Endodermal cell (in vitro differentiated cells): ENCODE measurements around the gene STK26. TPM values are rescaled to one million over a fixed set of nuclear protein-coding genes. Genes with fewer than 3 reads are reported as not detected.
"Not testable (repeated sequence)": the region's sequence is repeated elsewhere in the genome, so short reads cannot be mapped to it uniquely, and the experiment has no call there.

ENCODE experiments used
- DNase-seq: peaks from one replicate; pipeline ENCODE4 v3.0.0-alpha.2; 2017
- H3K27ac ChIP-seq: 2 replicates; pipeline ENCODE4 v1.5.1; 2013; ENCODE audit warnings: mild to moderate bottlenecking, low read depth, low read length, moderate library complexity
- H3K27me3 ChIP-seq: 2 replicates; pipeline ENCODE4 v1.6.1; 2013; ENCODE audit warnings: mild to moderate bottlenecking, low read length, moderate library complexity; ENCODE audit not compliant: insufficient read depth, control insufficient read depth, poor library complexity, severe bottlenecking
- H3K36me3 ChIP-seq: 2 replicates; pipeline ENCODE4 v1.7.0; 2013; ENCODE audit warnings: mild to moderate bottlenecking, low read length, moderate library complexity; ENCODE audit not compliant: control insufficient read depth, insufficient read depth
- H3K4me1 ChIP-seq: one replicate; pipeline ENCODE4 v1.7.0; 2013; ENCODE audit warnings: low read length; ENCODE audit not compliant: control insufficient read depth, insufficient read depth
- H3K4me3 ChIP-seq: 2 replicates; pipeline ENCODE4 v1.5.1; 2013; ENCODE audit warnings: mild to moderate bottlenecking, low read length, moderate library complexity
- H3K9ac ChIP-seq: 2 replicates; pipeline ENCODE4 v1.6.1; 2013; ENCODE audit warnings: mild to moderate bottlenecking, low read length, moderate library complexity; ENCODE audit not compliant: poor library complexity, severe bottlenecking; ENCODE audit errors: extremely low read depth
- H3K9me3 ChIP-seq: 2 replicates; pipeline ENCODE4 v1.6.1; 2013; ENCODE audit warnings: mild to moderate bottlenecking, low read length, moderate library complexity; ENCODE audit not compliant: control insufficient read depth
- H3K27ac Mint-ChIP-seq: 2 replicates; pipeline ENCODE4 v1.8.0; 2020; ENCODE audit warnings: mixed read lengths
- H3K27me3 Mint-ChIP-seq: 2 replicates; pipeline ENCODE4 v1.8.0; 2021; ENCODE audit warnings: mild to moderate bottlenecking, mixed read lengths; ENCODE audit not compliant: insufficient read depth
- H3K36me3 Mint-ChIP-seq: 2 replicates; pipeline ENCODE4 v1.8.0; 2020; ENCODE audit warnings: low read depth, mixed read lengths
- H3K4me1 Mint-ChIP-seq: 2 replicates; pipeline ENCODE4 v1.8.0; 2020; ENCODE audit warnings: mixed read lengths
- H3K4me3 Mint-ChIP-seq: 2 replicates; pipeline ENCODE4 v1.8.0; 2020; ENCODE audit warnings: mild to moderate bottlenecking, moderate library complexity, mixed read lengths
- H3K9me3 Mint-ChIP-seq: 2 replicates; pipeline ENCODE4 v1.8.0; 2020; ENCODE audit warnings: mild to moderate bottlenecking, mixed read lengths
- WGBS, 2 experiments: methylation state at CpG; one replicate each; pipeline versions ENCODE4 v1.1.5 to v1.1.7; 2013; ENCODE audit warnings: missing lambda C conversion rate in 2 of 2, mixed read lengths in 1 of 2; ENCODE audit not compliant: insufficient coverage in 1 of 2, insufficient read length in 1 of 2; 5-methylcytosine and 5-hydroxymethylcytosine counted together
- total RNA-seq, 2 donors: library from RNA; stranded (reverse); fragmentation: NEBNext Ultra II Directional in 1 of 2; extraction: Animal tissue kit (Norgen Biotek cat#: 25700) in 1 of 2; gene quantifications; 2 replicates in 1 of 2; 3 replicates in 1 of 2; pipeline ENCODE4 v1.2.1, GENCODE V29; 2021
- TF ChIP-seq, protein P1 (sequence below): fragments of 200-600 bp; sonication (generic); conservative IDR thresholded peaks from 2 replicates; pipeline ENCODE4 v1.5.0; 2021; ENCODE audit warnings: antibody characterized with exemption, mild to moderate bottlenecking

STK26 gene
- total RNA-seq, 2 donors from 2014 or later, result 105 to 140 TPM

DNA sequence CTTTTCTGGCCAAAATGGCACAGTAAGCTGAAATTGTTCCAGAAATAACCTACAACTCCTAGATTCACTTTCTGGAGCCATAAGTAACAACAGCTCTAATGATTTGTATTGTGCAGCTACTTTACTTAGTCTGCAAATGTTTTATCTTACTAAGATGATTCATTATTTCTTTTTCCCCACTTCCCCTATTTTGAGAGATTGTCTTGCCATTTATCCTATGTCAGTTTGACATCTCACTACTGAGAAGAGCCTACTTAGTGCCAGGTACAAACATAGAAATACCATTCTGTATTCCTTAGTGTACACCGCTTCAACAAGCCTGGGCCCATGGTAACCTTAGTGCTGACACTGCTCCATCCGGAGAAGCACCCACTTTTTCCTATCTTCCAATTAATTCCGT lies 13.8 kb upstream of the STK26 start:
- TF ChIP-seq, protein P1, sequence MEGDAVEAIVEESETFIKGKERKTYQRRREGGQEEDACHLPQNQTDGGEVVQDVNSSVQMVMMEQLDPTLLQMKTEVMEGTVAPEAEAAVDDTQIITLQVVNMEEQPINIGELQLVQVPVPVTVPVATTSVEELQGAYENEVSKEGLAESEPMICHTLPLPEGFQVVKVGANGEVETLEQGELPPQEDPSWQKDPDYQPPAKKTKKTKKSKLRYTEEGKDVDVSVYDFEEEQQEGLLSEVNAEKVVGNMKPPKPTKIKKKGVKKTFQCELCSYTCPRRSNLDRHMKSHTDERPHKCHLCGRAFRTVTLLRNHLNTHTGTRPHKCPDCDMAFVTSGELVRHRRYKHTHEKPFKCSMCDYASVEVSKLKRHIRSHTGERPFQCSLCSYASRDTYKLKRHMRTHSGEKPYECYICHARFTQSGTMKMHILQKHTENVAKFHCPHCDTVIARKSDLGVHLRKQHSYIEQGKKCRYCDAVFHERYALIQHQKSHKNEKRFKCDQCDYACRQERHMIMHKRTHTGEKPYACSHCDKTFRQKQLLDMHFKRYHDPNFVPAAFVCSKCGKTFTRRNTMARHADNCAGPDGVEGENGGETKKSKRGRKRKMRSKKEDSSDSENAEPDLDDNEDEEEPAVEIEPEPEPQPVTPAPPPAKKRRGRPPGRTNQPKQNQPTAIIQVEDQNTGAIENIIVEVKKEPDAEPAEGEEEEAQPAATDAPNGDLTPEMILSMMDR, result no peak
- H3K9me3 ChIP-seq, result no peaks in the 10 kb centered on the region
- Mint-ChIP-seq H3K27ac (no peak overlapping the region), H3K4me3 (no peak overlapping the region), H3K9me3 (no peaks in the 10 kb centered on the region), H3K27me3 (peaks cover 4% of the 10 kb centered on the region), H3K36me3 (no peaks in the 10 kb centered on the region), H3K4me1 (no peaks in the 10 kb centered on the region)
- no peak for DNase-seq
- no peaks in the 10 kb centered on the region for H3K4me1 ChIP-seq
- H3K4me3 ChIP-seq, result no peak overlapping the region
- no peaks in the 10 kb centered on the region for H3K36me3 ChIP-seq
- 86 to 88% methylated on average over 2 to 3 of the region's 3 CpGs for WGBS, 2 experiments
- H3K9ac ChIP-seq, result no peak overlapping the region
- no peak overlapping the region for H3K27ac ChIP-seq
- no peaks in the 10 kb centered on the region for H3K27me3 ChIP-seq

GRCh38 chrX:132010213-132010612 lies 12.9 kb upstream of the STK26 start:
- not testable (repeated sequence) for H3K4me3 ChIP-seq, H3K4me1 ChIP-seq, H3K9ac ChIP-seq, H3K27me3 ChIP-seq, H3K27ac ChIP-seq, H3K27me3 Mint-ChIP-seq, H3K36me3 ChIP-seq, H3K36me3 Mint-ChIP-seq, H3K27ac Mint-ChIP-seq, H3K4me1 Mint-ChIP-seq, H3K9me3 Mint-ChIP-seq, H3K4me3 Mint-ChIP-seq, H3K9me3 ChIP-seq, DNase-seq
- 77% methylated on average over 1 of the region's 2 CpGs; no CpG with 5 or more reads in 1 of the 2 experiments for WGBS, 2 experiments

DNA sequence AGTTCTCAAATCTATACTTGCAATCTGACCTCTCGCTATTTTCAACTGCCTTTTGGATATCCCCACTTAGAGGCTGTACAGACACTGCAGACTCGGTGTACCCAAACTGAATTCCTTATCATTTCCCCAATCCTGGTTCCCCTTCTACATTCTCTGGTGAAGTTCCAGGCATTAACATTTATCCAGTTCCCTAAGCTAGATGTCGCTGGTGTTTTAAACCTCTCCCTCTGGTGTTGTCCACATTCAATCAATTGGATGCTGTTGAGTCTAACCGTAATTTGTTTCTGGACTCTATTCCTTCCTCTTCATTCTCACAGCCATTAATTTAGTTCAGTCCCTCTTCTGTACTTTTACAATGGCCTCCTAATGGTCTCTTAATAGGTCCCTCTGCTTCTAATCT lies 7.2 kb upstream of the STK26 start:
- TF ChIP-seq, protein P1, result no peak
- Mint-ChIP-seq H3K27me3 (no peaks in the 10 kb centered on the region), H3K4me1 (no peaks in the 10 kb centered on the region), H3K27ac (no peak overlapping the region), H3K9me3 (no peaks in the 10 kb centered on the region), H3K36me3 (no peaks in the 10 kb centered on the region), H3K4me3 (no peak overlapping the region)
- Histone ChIP-seq H3K27me3 (no peaks in the 10 kb centered on the region), H3K27ac (no peak overlapping the region), H3K9ac (no peak overlapping the region), H3K4me3 (no peak overlapping the region), H3K4me1 (no peaks in the 10 kb centered on the region), H3K9me3 (no peaks in the 10 kb centered on the region), H3K36me3 (no peaks in the 10 kb centered on the region)
- DNase-seq, result no peak
- 83 to 89% methylated on average over 3 to 4 of the region's 4 CpGs for WGBS, 2 experiments
